ENCODE data around the gene RNF224. TPM values are rescaled to one million over a fixed set of nuclear protein-coding genes. Genes with fewer than 3 reads are reported as not detected.

RNF224 gene
- total and polyA plus RNA-seq, 2 of the 13 experiments (the other 11 are each of a cell fraction or from before 2014, with no cell fraction given): 0.09 TPM; not detected in 1

GRCh38 chr9:137240318-137240840, 13.1 kb downstream of the RNF224 start (continued):
- TF ChIP-seq, protein P1, sequence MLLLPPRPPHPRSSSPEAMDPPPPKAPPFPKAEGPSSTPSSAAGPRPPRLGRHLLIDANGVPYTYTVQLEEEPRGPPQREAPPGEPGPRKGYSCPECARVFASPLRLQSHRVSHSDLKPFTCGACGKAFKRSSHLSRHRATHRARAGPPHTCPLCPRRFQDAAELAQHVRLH (CRISPR knock-in tag; IDR thresholded peaks at IDR 0.05; ENCODE audit: borderline replicate concordance, low read depth): 0 out of 2 replicates have a peak, but pooled peaks have one; percentile 42
- peak; percentile 89 for TF ChIP-seq ZNF446 (CRISPR knock-in tag; IDR thresholded peaks at IDR 0.05)
- TF ChIP-seq IKZF4 (CRISPR knock-in tag; IDR thresholded peaks at IDR 0.05; ENCODE audit: borderline replicate concordance, low read depth, not compliant biosample characterization): peak; percentile 78
- 0 out of 2 replicates have a peak, but pooled peaks have one; percentile 71 for TF ChIP-seq ZNF235 (CRISPR knock-in tag; IDR thresholded peaks at IDR 0.05; ENCODE audit: borderline replicate concordance)
- TF ChIP-seq DMTF1 (CRISPR knock-in tag; IDR thresholded peaks at IDR 0.05): 0 out of 2 replicates have a peak, but pooled peaks have one; percentile 34
- 0 out of 2 replicates have a peak, but pooled peaks have one; percentile 57 for TF ChIP-seq ISL2 (CRISPR knock-in tag; IDR thresholded peaks at IDR 0.05)
- TF ChIP-seq REXO4 (CRISPR knock-in tag; IDR thresholded peaks at IDR 0.05; ENCODE audit: borderline replicate concordance): no peak
- TF ChIP-seq, protein P2, sequence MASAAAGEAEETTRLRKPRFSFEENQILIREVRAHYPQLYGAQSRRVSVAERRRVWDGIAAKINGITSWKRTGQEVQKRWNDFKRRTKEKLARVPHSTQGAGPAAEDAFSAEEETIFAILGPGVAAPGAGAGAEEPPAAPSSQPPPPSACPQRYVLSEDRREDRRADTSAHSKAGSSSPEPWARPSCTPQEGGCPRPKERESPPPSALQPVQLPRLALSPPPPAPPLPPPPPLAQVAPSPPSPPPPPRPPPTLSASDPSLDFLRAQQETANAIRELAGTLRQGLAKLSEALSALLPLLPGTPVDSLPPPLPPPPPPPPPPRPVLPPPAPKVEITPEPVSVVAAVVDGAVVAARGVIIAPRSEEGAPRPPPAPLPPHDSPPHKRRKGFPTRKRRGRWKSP (CRISPR knock-in tag; IDR thresholded peaks at IDR 0.05): peak; percentile 99
- TF ChIP-seq HMGA1 (CRISPR knock-in tag; conservative IDR thresholded peaks at IDR 0.05): no peak
- TF ChIP-seq BCL6 (CRISPR knock-in tag; IDR thresholded peaks at IDR 0.05): peak; percentile 64
- no peak for TF ChIP-seq SMAD3 (CRISPR knock-in tag; IDR thresholded peaks at IDR 0.05)
- TF ChIP-seq ZFP91 (CRISPR knock-in tag; IDR thresholded peaks at IDR 0.05; ENCODE audit: borderline replicate concordance): peak; percentile 83; the same call in 1 of the 2 replicates
- 0 out of 2 replicates have a peak, but pooled peaks have one; percentile 62 for TF ChIP-seq ZNF121 (CRISPR knock-in tag; IDR thresholded peaks at IDR 0.05)
- 0 out of 2 replicates have a peak, but pooled peaks have one; percentile 70 for TF ChIP-seq ZNF724P (CRISPR knock-in tag; IDR thresholded peaks at IDR 0.05; ENCODE audit: borderline replicate concordance)
- TF ChIP-seq THYN1 (CRISPR knock-in tag; IDR thresholded peaks at IDR 0.05; ENCODE audit: borderline replicate concordance, low read depth): no peak
- TF ChIP-seq MXI1 (IDR thresholded peaks at IDR 0.05; ENCODE audit: borderline replicate concordance, low read depth, low read length): peak; percentile 6; the same call in 1 of the 3 replicates
- TF ChIP-seq, protein P3, sequence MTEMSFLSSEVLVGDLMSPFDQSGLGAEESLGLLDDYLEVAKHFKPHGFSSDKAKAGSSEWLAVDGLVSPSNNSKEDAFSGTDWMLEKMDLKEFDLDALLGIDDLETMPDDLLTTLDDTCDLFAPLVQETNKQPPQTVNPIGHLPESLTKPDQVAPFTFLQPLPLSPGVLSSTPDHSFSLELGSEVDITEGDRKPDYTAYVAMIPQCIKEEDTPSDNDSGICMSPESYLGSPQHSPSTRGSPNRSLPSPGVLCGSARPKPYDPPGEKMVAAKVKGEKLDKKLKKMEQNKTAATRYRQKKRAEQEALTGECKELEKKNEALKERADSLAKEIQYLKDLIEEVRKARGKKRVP (CRISPR knock-in tag; IDR thresholded peaks at IDR 0.05): 0 out of 4 replicates have a peak, but pooled peaks of 1 of the 2 experiments have one; percentile 28
- TF ChIP-seq KAT7 (CRISPR knock-in tag; IDR thresholded peaks at IDR 0.05; ENCODE audit: borderline replicate concordance): peak; percentile 78; the same call in 1 of the 2 replicates
- TF ChIP-seq, protein P4, sequence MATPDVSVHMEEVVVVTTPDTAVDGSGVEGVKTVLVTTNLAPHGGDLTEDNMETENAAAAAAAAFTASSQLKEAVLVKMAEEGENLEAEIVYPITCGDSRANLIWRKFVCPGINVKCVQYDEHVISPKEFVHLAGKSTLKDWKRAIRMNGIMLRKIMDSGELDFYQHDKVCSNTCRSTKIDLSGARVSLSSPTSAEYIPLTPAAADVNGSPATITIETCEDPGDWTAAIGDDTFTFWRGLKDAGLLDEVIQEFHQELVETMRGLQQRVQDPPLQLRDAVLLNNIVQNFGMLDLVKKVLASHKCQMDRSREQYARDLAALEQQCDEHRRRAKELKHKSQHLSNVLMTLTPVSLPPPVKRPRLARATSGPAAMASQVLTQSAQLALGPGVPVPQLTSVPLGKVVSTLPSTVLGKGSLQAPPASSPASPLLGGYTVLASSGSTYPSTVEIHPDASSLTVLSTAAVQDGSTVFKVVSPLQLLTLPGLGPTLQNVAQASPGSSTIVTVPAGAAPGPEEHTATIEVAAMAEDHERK (CRISPR knock-in tag; IDR thresholded peaks at IDR 0.05; ENCODE audit: low read depth): no peak
